HG02885 (cell line): ENCODE data around the gene ADO.

Source experiments
- ATAC-seq: cut with Tn5 transposase; IDR thresholded peaks from one replicate; pipeline ENCODE4 v1.9.1; 2021; ENCODE audit warnings: mild to moderate bottlenecking; ENCODE audit not compliant: unreplicated experiment, poor library complexity

The ADO gene

DNA sequence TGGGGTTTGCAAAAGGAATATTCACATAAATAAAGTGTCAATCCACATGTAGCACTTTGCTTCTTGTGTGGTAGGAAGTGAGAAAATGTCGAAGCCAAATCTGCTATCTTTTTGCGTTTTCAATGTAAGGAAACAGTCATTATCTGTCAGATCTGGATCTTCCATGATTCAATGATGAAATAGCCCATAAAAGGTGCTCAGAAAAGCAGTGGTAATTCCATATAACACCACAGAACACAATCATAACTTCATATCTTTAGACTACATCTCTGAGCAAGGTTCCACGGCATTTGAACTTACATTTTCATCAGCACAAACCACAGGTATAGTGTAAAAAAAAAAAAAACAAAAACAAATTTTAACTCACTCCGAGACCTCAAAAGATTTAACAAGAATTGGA, 51.5 kb downstream of the ADO start:
- no peak for ATAC-seq
